T-helper 9 cell (primary cell): ENCODE data around the gene DNAH8.

Experiments
- DNase-seq: peaks from one replicate; pipeline ENCODE4 v3.0.0-alpha.2; 2020

DNAH8 gene

DNA sequence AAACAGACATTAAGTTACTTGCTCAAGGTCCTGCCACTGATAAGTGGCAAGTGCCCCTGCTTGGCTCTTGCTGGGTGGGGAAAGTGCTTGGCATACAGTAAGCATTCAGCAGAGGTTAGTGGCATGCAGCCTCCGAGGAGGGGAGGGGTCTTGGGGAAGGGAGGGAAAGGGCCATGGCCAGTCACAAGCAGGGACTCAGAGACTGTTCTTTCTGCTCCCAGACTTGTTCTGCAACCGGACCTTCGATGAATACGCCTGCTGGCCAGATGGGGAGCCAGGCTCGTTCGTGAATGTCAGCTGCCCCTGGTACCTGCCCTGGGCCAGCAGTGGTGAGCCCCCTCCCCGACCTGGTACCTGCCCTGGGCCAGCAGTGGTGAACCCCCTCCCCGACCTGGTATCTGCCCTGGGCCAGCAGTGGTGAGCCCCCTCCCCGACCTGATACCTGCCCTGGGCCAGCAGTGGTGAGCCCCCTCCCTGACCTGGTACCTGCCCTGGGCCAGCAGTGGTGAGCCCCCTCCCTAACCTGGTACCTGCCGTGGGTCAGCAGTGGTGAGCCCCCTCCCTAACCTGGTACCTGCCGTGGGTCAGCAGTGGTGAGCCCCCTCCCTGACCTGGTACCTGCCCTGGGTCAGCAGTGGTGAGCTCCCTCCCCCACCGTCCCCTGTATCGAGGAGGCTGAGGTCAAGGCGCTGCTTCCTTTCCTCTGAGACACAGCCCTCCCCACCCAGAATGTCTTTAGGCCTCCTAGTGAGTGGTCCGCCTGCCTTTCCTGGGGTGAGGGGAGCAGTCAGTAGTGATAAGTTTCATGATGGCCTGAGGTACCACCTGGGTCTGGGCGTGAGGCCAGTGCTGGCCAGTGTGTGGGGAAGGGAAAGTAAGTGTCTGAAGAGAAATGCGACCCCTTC is 342.4 kb downstream of the DNAH8 start:
- no peak for DNase-seq

GRCh38 chr6:39058471-39059147 is 343.5 kb downstream of the DNAH8 start:
- no peak for DNase-seq

- DNase-seq: no peak
Observed at GRCh38 chr6:39059496-39060310, 344.6 kb downstream of the DNAH8 start.

DNA sequence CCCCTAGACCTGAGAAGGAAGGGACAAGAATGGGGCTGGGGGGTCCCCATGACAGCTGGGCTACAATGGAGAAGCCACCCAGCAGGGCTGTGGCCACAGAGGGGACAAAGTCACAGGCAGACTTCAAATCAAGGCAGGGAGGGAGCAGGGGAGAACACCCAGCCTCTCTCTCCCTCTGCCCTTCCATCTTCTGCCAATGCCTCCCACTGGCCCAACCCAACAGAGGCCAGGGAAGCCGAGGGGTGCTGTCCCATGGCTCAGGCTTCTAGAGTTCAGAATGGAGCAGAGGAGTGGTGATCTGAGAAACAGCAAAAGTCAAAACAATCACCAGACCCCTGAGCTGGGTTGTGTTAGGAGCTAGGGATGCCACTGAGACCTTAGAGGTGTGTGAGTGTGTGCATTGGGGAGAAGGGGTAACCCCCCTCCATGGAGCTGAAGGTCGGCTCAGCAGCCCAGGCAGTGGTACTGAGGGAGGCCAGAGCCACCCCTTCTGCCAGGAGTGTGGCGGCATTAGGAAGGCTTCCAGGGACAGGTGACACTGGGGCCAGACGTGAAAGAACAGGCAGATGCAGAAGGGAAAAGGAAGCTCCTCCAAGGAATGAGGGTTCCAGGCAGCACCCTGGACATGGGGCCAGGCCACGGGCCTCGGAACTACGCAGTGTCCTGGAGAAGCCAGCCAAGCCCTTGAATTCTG is 345.5 kb downstream of the DNAH8 start:
- no peak for DNase-seq

DNA sequence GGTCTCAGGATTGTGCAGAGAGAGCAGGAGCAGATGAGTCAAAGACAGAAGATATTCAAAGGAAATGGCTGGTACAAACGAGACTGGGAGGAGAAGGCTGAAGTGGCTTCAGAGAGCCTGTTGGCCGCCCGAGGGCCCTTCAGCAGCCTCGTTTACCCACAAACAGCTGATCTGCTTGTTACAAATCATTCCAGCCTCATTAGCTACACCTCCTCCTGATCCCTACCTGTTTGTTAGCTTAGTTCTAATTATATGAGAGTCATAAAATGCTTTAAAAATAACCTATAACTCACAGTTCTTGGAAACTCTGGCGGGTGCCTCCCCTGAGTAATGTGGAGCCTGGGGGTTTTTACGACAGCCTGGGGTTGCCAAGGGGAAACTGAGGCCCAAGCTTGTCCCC is 346.1 kb downstream of the DNAH8 start:
- DNase-seq: no peak

GRCh38 chr6:39061588-39061987 is 346.5 kb downstream of the DNAH8 start:
- no peak for DNase-seq

GRCh38 chr6:39062014-39062740 is 347.1 kb downstream of the DNAH8 start:
- no peak for DNase-seq

- DNase-seq: no peak
Observed at GRCh38 chr6:39063526-39063925, 348.4 kb downstream of the DNAH8 start.

GRCh38 chr6:39065561-39065960 is 350.4 kb downstream of the DNAH8 start:
- no peak for DNase-seq

DNA sequence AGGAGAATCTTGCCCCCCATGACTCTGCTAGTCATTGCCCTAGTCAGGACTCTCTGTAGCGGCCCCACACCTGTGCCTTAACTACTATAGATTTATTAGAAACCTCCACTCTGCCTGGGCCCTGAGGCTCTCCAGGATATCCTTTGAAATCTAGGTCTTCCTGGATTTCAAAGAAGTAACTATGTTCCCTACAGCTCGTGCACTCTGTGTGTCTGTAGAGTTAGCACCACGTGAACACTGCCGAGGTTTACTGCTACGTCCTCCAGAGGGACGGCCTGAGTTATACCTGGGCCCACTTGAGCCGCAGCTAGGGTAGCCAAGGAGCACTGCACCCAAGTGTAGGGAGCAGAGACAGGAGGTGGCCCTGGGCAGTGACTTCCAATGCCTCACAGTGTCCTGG is 353.3 kb downstream of the DNAH8 start:
- no peak for DNase-seq

GRCh38 chr6:39072830-39073229 is 357.7 kb downstream of the DNAH8 start:
- no peak for DNase-seq

- no peak for DNase-seq
Observed at GRCh38 chr6:39073471-39074355, 358.6 kb downstream of the DNAH8 start.

DNA sequence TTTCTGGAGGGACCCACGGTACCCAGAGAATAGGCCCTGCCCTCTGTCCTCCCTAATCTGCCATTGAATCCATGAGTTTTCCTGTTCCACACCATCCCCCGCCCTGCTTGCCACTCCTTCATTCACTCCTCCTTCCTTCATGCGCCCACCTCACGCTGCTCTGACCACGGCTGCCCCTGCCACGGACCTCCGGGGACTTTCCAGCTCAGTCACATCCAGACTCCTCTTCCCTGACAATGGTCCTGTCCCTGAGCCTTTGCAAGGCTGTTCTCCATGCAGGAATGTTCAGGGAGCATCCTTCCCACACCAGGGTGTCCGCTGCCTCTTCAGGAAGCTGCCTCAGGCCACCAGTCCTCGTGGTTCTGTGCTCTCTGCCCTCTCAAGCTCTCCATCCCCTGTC is 359.4 kb downstream of the DNAH8 start:
- DNase-seq: no peak

- no peak for DNase-seq
Observed at GRCh38 chr6:39075010-39075686, 360.0 kb downstream of the DNAH8 start.

GRCh38 chr6:39075807-39076622 is 360.9 kb downstream of the DNAH8 start:
- DNase-seq: no peak

GRCh38 chr6:39076623-39077535 is 361.8 kb downstream of the DNAH8 start:
- DNase-seq: no peak

- no peak for DNase-seq
Observed at GRCh38 chr6:39077882-39078594, 362.9 kb downstream of the DNAH8 start.

- DNase-seq: no peak
Observed at GRCh38 chr6:39078695-39079094, 363.6 kb downstream of the DNAH8 start.
